Thyroid gland (tissue), 4 donors: ENCODE measurements around the gene PIWIL1.

Experiments used
- POLR2A ChIP-seq, 2 donors: fragments of 450-650 bp; IDR thresholded peaks; one replicate each; pipeline ENCODE4 v1.6.1; 2017; ENCODE audit warnings: antibody characterized with exemption in 2 of 2, mild to moderate bottlenecking in 2 of 2, moderate library complexity in 1 of 2
- TF ChIP-seq, protein P1 (sequence below), 6 experiments: fragments of 200-600 bp in 3 of 6; fragments of 450-650 bp in 3 of 6; sonication (generic) in 3 of 6; IDR thresholded peaks; one replicate each; pipeline ENCODE4 v1.5.1; 2016 to 2019; ENCODE audit warnings: antibody characterized with exemption in 6 of 6, mild to moderate bottlenecking in 2 of 6, inconsistent platforms in 1 of 6, moderate library complexity in 1 of 6

DNA sequence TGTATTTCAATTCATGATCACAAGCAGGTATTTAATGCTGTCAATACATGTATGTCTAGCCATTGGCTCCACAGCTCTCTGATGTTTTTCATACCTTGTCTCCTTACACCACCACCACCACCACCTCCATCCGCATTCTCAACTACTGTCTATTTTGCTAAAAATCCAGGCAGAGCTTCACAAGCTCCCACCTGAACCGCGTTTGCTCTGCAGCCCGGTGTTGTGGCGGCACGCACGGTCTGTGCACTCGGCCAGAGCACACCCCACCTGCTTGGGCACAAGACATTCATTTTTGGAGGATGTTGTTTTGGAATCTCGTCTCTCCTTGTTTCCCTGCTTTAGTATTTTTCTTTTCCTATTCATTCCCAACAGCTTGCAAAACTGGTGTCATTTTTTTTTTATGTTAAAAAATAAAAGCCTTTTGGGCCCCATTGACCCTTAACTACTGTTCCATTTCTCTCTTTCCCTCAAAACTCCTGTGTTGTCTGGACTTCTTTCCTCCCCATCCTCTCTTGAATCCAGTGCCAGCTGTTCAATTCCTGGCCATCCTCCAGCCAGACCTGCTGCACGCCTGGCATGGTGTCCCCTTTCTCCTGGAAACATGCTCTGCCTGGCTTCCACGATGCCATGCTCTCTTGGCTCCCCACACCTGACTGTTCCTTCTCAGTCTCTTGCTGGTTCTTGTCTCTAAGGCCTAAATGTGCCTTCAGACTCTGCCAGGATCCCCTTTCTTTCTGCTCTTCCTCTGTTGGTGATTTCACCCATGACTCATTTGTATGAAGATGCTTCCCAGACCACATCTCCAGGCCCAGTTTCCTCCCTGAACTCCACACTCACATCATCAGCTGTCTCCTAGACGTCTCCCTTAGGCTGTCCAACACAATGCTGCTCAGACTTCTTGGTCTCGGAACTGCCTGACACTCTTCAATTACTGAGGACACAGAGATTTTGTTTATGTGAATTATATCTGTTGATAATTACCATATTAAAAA is 37.9 kb downstream of the PIWIL1 start:
- TF ChIP-seq, protein P1, sequence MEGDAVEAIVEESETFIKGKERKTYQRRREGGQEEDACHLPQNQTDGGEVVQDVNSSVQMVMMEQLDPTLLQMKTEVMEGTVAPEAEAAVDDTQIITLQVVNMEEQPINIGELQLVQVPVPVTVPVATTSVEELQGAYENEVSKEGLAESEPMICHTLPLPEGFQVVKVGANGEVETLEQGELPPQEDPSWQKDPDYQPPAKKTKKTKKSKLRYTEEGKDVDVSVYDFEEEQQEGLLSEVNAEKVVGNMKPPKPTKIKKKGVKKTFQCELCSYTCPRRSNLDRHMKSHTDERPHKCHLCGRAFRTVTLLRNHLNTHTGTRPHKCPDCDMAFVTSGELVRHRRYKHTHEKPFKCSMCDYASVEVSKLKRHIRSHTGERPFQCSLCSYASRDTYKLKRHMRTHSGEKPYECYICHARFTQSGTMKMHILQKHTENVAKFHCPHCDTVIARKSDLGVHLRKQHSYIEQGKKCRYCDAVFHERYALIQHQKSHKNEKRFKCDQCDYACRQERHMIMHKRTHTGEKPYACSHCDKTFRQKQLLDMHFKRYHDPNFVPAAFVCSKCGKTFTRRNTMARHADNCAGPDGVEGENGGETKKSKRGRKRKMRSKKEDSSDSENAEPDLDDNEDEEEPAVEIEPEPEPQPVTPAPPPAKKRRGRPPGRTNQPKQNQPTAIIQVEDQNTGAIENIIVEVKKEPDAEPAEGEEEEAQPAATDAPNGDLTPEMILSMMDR (IDR thresholded peaks at IDR 0.05) = no peak
- TF ChIP-seq POLR2A (IDR thresholded peaks at IDR 0.05) = no peak
